HL-60/S4 treated with retinoic acid at 250 ng/mL for 4 days and 3 days (cell line): ENCODE measurements around the gene INSL3.
"Not testable (repeated sequence)": the region's sequence is repeated elsewhere in the genome, so short reads cannot be mapped to it uniquely, and the experiment has no call there.

Source experiments
- in situ Hi-C: fragments of 300-500 bp; cut with MboI; formaldehyde crosslinking; loops from 2 replicates; pipeline ENCODE4 v1.7.0; 2022; ENCODE audit warnings: low sequenced_read_pairs

Gene INSL3

DNA sequence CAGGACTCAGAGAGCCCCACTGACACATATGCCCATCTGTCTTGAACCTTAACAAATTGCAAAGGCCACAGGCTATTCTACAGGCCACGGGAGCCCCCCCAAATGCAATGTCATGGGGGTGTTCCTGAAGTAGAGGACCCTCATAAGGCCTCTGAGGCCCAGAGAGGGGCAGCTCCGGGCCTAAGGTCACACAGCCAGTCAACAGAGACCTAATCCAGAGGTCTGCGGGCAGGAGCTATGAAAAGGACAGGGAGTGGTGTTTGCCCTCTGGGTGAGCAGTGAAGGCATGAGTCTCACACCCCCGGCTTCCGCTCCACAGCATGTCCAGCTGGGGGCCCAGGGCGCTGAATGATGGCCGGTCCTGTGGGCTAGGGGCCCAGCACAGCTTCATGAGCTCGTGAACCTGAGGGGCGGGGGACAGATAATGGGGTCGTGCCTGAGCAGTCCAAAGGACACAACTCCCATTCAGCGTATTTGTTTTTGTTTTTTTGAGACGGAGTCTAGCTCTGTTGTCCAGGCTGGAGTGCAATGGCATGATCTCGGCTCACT lies 5.3 kb upstream of the INSL3 start:
- in situ Hi-C loops, result no loop called here

DNA sequence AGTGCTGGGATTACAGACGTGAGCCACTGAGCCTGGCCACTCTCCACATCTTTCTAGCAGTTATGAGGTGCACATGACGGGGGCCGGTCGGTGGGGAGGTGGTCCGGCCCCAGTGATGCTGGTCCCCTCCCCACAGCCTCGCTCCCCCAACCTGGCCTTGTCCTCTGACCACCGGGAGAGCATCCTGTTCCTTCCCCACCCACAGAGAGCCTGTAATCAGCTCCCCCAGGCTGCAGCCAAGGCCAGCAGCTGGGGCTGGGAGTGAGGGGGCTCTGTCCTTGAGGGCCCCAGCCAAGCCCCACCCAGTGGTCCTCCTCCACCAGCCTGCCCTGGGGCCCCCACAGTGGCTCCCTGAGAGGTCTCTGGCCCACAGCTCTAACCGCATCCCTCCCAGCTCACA lies 3.0 kb upstream of the INSL3 start:
- in situ Hi-C loops, result no loop called here

DNA sequence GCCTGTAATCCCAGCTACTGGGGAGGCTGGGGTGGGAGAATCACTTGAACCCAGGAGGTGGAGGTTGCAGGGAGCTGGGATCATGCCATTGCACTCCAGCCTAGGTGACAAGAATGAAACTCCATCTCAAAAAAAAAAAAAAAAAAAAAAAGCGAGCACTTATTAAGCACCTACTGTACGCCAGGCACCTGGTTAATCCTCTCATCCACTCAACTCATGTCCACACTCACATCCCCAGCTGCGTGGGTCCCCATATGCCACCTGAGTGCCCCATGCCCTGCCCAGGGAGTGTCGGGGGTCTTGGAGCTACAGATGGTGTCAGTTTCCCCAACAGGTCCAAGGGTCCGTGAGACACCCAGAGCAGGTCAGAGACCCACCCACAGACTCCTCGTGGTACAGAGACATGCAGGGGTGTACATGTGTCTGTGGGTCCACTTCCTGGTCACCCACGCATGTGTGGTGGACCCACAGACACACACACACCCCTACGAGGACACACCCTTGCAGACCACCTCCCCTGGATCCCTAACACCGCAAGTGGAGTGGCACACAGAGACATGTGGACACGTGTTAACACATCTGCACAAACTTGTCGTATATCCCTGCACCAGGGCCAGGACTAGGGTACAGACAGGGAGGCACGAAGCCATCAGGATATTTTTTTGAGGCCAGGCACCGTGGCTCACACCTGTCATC lies 3.5 kb downstream of the INSL3 start:
- in situ Hi-C loops, result no loop called here

DNA sequence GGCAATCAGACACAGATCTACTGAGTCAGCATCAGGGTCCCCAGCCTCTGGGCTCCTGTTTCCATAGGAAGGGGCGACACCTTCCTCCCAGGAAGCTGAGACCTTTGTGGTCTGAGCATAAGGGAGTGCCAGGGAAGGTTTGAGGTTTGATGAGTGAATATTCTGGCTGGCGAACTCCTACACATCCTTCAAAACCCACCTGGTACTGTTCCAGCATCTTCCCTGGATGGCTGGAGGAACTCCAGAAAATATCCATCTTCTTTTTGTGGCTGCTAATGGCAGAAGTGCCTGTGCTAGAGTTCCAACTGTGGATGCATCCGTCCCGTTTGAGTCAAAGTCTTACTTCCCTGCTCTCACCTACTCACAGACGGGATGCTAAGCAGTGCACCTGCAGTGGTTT lies 9.2 kb downstream of the INSL3 start:
- in situ Hi-C loops, result no loop called here

DNA sequence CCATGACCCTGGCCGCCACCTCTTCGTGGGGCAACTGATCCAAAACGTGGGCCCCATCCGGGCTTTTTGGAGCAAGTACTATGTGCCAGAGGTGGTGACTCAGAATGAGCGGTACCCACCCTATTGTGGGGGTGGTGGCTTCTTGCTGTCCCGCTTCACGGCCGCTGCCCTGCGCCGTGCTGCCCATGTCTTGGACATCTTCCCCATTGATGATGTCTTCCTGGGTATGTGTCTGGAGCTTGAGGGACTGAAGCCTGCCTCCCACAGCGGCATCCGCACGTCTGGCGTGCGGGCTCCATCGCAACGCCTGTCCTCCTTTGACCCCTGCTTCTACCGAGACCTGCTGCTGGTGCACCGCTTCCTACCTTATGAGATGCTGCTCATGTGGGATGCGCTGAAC lies 9.6 kb downstream of the INSL3 start:
- in situ Hi-C loops, result no loop called here

DNA sequence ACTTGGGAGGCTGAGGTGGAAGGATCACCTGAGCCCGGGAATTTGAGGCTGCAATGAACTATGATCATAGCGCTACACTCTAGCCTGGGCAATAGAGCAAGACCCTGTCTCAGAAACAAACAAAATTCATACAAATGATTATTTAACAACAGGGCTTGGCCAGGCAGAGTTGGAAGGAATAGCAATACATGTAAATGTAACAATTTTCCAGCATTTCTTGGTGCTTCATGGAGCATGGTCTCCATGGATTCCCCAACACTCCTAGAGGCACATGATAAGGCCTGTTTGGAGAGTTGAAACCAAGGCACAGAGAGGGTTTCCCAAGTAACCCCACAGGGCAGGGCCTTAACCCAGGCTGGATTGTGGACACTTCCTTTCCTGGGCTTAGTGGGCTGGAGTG lies 10.2 kb downstream of the INSL3 start:
- in situ Hi-C loops, result no loop called here

DNA sequence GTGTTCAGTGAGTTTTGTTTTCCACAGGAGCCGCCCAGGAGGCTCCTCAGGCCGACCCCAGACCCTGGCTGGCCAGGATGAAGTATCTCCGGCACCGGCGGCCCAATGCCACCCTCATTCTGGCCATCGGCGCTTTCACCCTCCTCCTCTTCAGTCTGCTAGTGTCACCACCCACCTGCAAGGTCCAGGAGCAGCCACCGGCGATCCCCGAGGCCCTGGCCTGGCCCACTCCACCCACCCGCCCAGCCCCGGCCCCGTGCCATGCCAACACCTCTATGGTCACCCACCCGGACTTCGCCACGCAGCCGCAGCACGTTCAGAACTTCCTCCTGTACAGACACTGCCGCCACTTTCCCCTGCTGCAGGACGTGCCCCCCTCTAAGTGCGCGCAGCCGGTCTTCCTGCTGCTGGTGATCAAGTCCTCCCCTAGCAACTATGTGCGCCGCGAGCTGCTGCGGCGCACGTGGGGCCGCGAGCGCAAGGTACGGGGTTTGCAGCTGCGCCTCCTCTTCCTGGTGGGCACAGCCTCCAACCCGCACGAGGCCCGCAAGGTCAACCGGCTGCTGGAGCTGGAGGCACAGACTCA lies 13.5 kb downstream of the INSL3 start:
- in situ Hi-C loops, result no loop called here

DNA sequence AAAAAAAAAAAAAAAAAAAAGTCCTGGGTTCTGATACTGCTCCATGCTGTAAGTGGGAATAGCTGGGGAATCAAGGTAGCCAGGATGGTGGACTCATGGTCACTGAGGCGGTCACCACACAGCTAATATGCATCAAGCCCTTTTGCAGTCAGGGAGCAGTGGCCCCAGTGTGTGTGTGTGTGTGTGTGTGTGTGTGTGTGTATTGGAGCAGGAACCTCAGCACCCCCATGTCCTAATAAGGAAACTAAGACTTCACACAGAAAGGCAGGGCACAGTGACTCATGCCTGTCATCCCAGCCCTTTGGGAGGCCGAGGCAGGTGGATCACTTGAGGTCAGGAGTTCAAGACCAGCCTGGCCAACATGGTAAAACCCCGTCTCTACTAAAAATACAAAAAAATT lies 14.4 kb downstream of the INSL3 start:
- in situ Hi-C loops, result no loop called here

DNA sequence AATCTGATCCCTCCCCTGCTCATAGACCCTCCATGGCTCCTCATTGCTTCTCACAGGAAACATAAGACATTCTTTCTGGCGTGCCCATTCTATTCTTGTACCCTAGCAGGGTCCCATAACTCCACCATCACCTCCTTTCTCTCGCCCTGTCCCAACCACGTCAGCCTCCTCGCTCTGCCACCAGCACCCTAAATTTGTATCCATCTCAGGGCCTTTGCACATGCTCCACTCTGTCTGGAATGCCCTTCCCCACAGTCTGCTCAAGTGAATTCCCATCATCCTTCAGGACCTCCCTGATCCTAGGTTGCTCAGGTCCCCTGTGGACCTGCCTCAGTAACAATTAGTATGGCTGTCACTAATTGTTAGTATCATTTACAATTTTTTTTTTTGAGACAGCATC lies 15.9 kb downstream of the INSL3 start:
- in situ Hi-C loops, result no loop called here

DNA sequence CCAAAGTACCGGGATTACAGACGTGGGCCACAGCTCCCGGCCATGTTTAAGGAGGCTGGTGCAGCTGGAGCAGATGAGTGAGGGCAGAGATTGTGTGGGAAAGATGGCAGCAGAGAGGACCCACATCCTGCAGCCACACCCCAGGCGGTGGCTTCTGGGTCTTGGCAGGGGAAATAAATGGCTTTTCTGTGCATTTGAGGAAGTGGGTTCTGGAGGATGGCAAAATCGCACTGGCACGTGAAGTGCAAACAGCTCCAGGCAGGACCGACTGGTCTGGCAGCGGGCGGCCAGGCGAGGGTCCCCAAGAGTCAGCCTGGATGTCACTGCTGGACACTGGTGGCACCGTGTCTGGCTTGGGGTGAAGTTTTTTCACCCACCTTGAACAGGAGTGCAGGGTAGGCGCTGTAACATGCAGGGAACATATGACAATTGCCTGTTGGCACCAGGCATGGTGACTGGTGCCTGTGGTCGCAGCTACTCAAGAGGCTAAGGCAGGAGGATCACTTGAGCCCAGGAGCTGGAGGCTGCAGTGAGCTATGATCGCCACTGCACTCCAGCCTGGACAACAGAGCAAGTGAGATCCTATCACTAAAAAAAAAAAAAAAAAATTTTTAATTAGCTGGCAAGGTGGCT lies 17.9 kb downstream of the INSL3 start:
- in situ Hi-C loops, result no loop called here

DNA sequence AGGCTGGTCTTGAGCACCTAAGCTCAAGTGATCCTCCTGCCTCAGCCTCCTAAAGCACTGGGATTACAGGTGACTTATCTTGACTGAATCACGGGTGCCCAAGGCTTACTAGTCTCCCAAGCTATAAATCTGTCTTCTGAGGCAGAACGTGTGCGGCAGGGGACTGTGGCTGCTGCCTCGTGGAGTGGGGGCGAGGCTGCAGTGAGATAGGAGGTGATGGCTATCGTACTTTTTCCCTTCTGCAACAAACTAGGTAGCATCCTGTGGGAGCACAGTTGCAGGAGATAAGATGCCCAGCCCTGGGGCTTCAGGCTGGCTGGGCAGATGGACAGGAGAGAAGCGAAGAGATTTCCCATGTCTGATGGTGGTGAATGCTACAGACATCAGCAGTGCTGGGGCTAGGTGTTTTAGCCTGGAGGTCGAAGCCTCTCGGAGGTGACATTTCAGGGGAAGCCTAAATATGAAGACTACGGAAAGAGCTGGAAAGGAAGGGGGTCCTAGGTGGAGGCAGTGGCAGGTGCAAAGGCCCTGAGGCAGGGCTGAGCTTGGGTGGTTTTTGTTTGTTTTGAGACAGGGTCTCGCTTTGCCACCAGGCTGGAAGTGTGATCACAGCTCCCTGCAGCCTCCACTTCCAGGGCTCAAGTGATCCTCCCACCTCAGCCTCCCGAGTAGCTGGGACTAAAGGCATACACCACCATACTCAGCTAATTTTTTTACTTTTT lies 19.0 kb downstream of the INSL3 start:
- in situ Hi-C loops, result no loop called here

DNA sequence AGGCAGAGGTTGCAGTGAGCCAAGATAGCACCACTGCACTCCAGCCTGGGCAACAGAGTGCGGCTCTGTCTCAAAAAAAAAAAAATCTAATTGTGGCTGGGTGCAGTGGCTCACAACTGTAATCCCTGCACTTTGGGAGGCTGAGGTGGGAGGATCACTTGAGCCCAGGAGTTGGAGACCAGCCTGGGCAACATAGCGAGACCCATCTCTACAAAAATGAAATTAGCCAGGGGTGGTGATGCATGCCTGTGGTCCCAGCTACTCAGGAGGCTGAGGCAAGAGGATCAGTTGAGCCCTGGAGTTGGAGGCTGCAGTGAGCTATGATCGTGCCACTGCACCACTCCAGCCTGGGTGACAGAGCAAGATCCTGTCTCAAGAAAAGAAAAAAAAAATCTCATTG lies 22.7 kb downstream of the INSL3 start:
- in situ Hi-C loops, result not testable (repeated sequence)

DNA sequence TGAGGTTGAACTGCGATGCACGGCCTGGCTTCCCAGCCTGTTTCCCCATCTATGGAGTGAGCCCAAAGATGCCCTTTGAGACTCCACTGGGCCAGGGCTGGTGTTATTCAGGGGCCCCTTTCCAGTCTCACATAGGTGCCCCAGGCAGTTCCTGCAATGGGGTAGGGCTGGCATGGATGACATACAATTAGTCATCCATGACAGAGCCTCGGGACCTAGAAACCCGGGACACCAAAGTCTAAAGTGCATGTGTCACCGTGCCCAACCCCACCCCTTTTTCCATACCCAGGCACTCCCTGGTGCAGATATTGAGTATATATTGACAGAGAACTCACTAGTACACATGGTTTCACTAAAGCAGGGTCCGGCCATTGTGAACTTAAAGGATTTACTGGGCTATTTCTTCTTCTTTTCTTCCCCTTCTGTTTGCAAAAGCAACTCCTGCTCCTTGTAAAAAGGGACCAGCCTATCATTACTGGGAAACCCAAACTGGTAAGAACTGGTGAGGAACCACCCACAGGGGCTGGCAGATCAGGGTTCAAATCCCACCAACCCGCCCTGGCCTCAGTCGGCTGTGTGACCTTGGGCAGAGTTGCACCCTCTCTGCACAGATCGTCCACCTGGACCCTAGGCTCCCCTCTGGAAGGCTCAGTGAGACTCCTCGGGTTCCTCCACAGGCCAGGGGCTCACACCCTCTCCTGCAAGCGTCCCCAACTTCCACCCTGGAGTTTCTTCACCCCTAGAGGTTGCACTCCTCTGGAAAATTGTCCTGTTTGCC lies 23.7 kb downstream of the INSL3 start:
- in situ Hi-C loops, result no loop called here

DNA sequence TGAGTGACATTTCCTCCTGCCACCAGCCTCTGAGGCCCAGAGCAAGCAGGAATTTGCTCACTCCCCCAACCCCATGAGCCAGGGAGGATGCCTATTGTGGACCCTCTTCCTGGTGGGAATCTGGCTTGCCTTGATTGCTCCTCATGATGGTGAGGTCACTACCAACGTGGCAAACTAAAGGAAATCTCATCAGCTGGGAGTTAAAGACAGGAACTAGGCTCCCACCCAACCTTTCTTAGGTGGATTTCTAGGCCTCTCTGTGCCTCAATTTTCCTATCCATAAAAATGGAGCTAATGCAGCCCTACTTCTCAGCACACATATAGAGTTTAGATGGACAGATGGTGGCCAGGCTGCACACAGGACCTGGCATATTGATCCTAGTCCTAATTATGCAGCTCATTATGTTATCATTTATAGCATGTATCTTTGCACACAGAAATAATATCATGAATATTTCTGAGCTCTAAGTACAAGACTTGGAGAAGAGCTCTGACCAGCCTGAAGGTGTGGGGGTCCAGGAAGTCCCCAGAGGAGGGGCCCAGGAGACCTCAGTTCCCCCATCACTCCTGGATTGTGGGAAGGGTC lies 24.4 kb downstream of the INSL3 start:
- in situ Hi-C loops, result no loop called here

DNA sequence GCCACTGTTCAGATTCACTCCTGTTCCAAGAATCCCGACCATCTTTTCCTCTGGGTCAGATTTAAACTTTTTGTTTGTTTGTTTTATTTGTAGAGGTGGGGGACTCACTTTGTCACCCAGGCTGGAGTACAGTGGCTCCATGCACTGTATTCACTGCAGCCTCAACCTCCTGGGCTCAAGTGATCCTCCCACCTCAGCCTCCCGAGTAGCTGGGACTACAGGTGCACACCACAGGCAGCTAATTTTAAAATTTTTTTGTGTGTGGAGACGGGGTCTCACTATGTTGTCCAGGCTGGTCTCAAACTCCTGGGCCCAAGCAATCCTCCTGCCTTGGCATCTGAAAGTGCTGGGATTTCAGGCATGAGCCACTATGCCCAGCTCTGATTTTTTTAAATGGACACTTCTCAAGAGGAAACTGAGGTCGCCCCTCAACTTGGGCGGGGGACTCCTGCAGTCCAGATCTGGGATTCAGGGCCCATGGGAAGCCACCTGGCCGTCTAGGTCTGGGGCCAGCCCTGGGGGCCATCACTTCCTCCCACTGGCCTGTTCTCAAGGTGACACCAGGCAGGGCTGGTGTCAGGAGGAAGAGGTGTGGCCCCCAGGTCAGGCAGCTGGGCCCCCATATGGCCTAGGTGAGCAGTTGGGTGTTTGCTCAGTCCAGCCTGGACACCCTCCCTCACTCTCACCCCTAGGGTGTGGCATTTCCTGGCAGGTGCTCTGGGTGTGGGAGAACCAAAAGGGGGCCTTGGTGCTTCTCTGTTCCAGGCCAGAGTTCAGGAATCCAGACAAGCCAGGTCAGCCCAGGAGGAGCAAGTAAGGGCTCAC lies 25.1 kb downstream of the INSL3 start:
- in situ Hi-C loops, result no loop called here

DNA sequence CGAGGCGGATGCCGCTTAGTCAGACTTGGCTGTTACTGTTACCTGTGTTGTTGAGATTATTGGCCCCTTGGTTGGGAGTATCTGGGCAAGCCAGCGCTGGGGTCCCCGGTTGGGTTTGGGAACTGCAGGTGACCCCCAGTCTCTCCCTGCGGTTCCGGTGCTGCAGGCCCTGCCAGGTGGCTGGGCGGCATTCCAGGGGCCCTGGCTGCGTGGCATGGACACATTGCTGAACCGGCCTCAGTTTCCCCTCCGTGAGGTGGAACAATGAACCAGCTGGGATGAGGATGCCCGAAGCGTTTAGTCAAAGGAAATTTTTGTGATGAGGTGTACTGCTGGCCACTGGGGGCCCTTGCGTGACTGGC lies 25.8 kb downstream of the INSL3 start:
- in situ Hi-C loops, result no loop called here

DNA sequence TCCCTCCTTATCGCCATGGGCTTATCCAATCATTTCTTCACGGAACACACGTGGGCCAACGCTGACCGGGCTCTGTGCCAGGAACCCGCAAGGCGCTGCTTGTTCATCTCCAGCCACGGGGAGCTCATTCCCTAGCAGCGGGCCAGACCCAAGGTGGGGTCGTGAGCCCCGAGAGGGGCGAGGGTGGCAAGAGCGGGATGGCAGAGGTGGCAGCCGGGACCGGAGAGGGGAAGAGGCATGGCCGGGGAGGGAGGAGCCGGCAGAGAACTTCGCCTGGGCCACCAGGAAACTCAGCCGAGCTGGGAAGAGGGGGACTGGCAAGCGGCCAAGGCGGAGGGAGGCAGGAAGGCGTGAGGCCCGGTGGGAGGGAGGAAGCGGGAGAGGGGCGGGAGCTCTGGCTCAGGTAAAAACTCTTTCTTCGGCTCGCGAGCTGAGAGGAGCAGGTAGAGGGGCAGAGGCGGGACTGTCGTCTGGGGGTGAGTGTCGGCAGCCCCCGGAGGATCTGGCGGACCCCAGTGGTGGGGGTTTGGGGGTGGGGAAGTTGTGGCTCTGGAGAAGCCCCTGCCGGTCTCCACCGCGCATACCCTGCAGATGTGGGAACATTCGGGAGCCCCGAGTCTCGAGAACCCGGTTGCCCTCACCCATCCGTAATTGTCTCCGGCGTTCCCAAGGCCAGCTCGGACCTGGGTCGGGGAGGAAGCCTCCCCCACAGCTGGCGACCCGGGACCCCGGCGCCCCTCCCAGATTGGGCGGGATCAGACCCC lies 26.4 kb downstream of the INSL3 start, which contains the start of gene B3GNT3:
TSS of gene B3GNT3 (plus strand) at position 408 of the 764 bp plus-strand sequence. CDS start 12,670 bp downstream, outside the sequence.
- in situ Hi-C loops, result no loop called here

DNA sequence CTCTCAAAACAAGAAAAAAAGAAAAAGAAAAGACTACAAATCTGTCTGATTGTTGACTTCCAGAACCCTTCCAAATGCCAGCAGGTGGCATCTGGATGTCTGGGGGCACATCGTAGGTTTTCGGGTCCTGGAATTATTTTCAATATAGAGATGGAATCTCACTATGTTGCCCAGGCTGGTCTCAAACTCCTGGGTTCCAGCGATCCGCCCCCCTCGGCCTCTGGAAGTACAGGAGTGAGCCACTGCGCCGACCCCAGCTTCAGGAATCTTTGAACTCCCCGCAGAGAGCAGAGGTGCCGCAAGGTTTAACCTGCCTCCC lies 26.9 kb downstream of the INSL3 start:
- in situ Hi-C loops, result no loop called here
